Fibroblast of the conjunctiva (primary cell): Measurements from ENCODE around the gene SLC43A2.
A peak's percentile ranks its signal among the peaks of the same experiment; 100 is the strongest.

Source experiments
- DNase-seq: peaks from one replicate; pipeline ENCODE4 v3.0.0-alpha.2; 2010; ENCODE audit warnings: low read depth

Gene SLC43A2

GRCh38 chr17:1643999-1644492 is 15.4 kb upstream of the SLC43A2 start:
- no peak for DNase-seq

DNA sequence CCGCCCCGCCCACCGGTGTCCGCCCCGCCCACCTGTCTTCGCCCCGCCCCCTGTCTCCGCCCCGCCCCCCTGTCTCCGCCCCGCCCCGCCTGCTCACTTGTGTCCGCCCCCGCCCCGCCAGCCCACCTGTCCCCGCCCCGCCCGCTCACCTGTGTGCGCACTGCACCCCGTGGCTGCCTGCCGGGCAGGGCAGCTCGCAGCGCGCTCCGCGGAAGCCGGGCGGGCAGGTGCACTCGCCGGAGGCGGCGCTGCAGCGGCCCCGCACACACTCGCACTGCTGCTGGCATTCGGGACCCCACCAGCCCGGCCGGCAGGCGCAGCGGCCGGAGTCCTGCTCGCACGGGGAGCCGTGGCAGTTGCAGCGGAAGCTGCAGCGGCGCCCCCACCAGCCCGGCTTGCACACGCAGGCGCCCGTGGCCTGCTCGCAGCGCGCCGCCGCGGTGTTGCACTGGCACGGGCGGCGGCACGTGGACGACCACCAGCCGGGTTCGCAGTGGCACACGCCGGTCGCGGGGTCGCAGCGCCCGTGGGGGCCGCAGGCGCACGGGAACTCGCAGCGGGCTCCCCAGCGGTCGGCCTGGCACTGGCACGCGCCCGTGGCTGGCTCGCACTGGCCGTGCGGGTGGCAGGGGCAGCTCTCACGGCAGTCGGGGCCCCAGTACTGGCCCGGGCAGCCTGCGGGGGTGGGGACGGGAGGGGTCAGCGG is 14.8 kb upstream of the SLC43A2 start:
- DNase-seq, result no peak

DNA sequence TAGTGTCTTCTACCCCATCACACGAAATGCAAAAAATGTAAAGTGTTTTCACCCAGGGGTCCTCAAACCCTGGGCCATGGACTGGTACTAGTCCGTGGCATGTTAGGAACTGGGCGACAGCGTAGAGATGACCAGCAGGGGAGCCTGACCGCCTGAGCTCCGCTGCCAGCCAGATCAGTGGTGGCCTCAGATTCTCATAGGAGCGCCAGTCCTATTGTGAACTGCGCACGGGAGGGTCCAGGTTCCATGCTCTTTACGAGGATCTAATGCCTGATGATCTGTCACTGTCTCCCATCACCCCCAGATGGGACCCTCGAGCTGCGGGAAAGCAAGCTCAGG is 12.4 kb upstream of the SLC43A2 start:
- DNase-seq, result no peak

DNA sequence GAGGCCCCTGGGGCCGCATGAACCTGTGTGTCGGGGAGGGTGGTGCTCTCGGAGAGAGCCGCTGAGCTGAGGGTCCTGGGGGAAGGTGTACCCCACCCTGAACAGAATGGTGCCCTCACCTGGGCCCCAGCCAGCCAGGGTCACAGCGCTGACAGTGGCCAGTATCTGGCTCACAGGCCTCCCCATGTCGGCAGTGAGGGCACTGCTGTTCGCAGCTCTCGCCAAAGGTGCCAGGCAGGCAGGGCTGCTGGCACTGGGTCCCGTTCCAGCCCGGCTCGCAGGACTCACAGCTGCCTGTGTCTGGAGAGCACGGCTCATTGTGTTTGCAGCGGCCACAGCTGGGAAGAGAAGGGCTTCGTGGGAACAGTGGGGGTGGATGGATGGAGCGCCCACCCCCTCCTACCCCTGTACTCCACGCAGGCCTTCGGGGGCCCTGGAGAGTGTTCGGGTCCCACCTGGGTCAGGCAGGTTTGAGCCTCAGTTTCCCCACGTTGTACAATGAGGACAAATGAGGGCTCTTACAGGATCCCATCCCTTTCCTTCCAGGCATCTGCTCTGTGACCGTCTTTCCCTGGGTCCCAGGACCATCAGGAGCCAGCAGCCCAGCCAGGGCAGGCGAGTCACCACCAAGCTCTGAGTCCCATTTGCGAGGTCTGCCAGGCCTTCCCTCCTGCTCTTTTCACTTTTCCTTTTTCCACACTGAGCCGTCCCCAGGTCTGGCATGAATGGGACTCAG is 11.9 kb upstream of the SLC43A2 start:
- DNase-seq, result no peak

DNA sequence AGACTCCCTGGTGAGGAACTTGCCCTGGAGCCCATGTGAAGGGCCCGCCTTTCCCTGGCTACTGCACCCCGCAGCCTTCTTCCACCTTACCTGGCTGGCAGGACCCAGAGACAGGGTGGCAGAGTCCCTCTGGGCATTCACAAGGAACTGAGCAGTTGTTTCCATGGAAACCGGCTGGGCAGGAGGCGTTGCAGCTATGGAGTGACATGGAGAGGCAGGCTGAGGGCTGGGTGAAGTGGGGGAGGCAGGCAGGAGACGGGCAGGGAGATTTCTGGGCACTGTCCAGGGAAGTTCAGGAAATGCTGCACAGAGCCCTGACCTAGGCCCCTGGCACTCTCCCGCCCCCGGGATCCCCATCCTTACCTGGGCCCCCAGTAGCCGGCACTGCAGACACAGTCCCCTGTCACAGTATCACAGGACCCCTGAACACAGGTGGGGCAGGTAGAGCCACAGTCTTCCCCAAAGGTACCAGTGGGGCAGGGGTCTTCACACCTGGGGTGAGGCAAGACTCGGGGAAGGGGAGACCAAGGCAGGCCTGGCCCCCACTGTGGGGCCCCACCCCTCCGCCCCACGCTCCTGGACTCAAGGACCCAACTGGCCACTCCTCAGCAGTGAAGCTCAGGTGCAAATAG is 11.0 kb upstream of the SLC43A2 start:
- DNase-seq, result no peak

DNA sequence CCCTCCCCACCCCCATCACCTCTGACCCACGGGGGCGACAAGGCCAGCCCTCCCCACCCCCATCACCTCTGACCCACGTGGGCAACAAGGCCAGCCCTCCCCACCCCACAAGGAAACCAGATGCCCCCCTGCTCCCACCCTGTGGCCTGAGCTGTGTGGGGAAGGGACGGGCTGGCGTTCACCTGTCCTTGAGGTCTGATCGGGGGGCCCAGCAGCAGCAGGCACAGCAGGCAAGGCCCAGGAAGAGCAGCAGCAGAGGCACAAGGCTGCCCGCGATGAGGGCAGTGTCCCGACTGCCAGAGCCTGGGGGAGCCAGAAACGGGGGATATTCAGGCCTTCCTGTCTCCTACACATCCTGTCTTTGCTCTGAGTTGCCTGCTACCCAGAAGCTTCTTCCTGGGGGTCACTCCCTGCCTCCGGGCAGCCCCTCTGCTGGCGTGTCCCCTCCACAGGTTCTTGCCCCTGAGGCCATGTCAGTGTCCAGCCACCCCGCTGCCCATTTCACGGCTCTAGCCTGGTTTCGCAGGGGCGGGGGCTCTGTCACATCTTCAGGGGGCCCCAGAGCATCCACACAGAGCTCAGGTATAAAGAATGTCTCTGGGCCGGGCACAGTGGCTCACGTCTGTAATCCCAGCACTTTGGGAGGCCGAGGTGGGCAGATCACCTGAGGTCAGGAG is 10.1 kb upstream of the SLC43A2 start:
- no peak for DNase-seq

- DNase-seq, result no peak
Observed at GRCh38 chr17:1638171-1638590, 9.5 kb upstream of the SLC43A2 start.

DNA sequence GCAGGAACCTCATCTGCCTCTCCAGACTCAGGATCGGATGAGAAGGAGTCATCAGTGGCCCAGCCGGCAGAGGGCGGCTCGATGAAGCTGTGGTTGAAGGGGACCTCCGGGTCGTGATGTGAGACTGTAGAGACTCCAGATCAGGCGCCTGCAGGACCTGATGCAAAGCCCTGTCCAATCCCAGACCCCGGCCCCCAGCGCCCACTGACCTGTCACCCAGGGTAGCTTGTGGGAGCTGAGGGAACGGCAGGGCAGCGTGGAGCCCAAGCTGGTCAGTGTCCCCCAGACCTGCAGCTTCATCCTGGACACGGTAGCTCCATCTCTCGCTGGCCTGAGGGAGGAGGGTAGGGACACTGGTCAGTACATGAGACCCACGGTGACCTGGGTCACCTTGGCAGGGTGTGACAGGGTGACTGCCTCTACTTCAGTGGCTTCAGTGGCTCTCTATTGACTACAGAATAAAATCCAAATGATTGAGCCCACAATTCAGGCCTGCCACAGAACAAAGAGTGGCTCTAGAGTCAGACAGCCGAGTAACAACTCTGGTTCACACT is 8.2 kb upstream of the SLC43A2 start:
- DNase-seq, result no peak

DNA sequence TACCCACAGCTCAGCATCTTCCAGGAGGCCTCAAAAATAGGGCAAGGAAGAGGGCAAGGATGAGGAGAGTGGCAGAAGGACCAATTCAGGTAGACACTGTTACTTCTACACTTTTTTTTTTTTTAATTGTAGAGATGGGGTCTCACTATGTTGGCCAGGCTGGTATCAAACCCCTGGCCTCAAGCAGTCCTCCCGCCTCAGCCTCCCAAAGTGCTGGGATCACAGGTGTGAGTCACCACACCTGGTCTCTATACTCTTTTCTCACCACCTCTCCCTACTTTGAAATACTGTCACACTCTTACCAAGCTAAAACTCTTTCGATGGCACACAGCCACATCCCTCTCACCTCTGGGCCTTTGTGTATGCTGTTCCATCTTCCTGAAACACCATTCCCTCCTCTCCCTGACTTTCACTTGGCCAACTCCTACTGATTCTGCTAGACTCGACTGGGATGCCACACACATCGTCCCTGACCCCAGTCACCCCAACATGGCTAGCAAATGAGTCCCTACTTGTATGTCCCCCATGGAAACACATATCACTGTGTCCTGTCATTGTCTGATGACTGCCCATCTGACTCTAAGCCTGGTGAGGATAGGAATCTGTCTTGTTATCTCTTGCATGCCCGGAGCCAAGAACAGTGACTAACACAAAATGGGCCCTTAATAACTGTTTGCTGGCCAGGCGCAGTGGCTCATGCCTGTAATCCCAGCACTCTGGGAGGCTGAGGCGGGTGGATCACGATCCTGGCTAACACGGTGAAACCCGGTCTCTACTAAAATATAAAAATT is 7.2 kb upstream of the SLC43A2 start:
- no peak for DNase-seq

- DNase-seq, result no peak
Observed at GRCh38 chr17:1634841-1635650, 6.4 kb upstream of the SLC43A2 start.

DNA sequence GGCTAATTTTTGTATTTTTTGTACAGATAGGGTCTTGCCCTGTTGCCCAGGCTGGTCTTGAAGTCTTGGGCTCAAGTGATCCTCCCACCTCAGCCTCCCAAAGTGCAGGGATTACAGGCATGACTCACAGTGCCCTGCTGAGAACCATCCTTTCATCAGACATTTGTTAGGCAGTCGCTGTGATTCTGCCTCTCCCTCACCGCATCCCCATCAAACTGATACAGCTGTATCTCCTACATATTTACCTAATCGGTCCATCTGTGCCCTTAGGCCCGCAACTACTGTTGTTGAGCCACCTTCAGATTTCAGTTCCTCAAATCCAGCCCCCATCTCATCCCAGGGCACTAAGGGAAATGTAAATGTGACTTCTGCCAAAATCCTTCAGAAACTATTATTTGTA is 2.0 kb upstream of the SLC43A2 start:
- no peak for DNase-seq

GRCh38 chr17:1629504-1630310 is 1.1 kb upstream of the SLC43A2 start:
- DNase-seq, result peak; percentile 12

DNA sequence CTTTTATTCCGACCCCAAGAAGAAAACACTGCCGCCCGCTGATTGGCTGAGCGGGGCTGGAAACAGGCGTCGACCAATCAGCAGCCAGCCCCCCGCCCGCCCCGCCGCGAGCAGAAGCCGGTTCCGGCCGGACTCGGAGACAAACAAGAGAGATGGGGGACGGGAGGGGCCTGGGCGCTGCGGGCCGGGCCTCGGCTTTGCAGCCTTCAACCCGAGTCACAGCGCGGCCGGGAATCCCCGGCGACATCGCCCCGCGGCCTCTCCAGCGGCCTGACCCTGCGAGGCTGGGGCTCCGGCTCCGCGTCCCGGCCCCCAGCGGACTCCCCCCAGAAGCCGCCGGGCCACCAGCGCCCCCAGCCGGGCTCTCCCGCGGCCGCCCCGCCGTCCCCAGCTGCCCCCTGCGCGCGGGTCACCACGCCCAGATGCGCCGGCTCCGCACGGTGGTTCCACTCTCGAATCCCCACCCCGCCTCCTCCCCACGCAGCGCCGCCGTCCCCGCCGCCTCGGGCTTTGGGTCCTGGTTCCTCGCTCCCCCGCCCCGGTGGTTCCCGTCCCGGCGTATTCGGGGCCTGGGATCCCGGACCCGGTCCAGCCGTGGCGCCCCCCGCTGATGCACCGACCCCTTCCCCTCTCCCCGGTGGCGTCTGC is 346 bp upstream of the SLC43A2 start:
- peak; percentile 78 for DNase-seq

- no peak for DNase-seq
Observed at GRCh38 chr17:1627182-1627981, 1.3 kb downstream of the SLC43A2 start.

DNA sequence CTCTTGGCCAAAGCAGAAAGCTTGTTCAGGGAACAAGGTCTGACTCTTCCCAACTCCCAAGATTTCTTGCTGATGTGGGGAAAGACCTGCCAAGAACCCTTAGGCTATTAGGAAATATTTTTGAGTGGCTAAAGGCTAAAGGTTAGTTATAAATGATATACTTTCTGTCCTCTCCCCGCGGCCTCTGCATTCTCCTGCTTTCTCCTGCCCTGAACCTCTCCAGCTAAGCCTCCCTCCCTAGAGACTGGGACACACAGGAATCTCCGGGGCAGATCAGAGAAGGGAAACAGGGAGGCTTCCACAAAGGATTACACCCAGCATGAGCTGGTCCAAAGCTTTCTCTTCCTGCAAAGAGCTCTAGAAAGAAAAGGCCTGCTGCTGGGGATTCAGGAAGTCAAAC is 2.3 kb downstream of the SLC43A2 start:
- DNase-seq, result no peak

DNA sequence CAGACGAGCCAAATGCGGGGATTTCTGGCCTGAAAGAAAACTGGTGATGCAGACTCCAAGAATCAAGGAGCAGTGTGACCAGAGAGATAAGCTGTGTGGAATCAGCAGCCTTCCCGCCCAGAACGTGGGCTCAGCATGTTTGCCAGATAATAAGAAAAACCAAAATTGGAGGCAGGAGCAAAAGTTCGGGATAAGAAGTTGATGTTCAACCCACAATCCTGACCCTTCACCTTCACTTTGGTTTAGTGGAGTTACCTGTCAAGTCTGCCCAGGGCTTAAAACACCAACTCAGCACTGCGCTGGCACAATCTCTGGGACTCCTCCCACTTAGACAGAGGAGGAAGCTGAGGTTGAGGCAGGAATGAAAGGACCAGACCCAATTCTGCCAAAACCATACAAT is 3.1 kb downstream of the SLC43A2 start:
- no peak for DNase-seq

GRCh38 chr17:1625053-1625452 is 3.6 kb downstream of the SLC43A2 start:
- DNase-seq, result no peak

DNA sequence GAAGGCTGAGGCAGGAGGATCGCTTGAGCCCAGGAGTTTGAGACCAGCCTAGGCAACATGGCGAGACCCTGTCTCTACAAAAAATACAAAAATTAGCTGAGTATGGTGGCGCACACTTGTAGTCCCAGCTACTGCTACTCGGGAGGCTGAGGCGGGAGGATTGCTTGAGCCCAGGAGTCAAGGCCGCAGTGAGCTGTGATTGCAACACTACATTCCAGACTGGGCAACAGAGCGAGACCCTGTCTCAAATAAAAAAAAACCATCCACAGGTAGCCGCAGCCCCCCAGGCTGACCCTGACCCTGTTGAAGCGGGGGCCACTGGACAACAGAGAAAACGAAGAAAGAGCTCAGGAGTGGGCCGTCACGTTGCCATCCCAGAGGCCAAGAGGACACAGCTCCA is 4.0 kb downstream of the SLC43A2 start:
- DNase-seq, result no peak
